NCI-H128 (cell line): ENCODE data around the gene MYLK4.

Experiments used
- DNase-seq: peaks from one replicate; lab custom pipeline; 2025; ENCODE audit not compliant: unreplicated experiment; lab: John Stamatoyannopoulos, UW

MYLK4 gene

DNA sequence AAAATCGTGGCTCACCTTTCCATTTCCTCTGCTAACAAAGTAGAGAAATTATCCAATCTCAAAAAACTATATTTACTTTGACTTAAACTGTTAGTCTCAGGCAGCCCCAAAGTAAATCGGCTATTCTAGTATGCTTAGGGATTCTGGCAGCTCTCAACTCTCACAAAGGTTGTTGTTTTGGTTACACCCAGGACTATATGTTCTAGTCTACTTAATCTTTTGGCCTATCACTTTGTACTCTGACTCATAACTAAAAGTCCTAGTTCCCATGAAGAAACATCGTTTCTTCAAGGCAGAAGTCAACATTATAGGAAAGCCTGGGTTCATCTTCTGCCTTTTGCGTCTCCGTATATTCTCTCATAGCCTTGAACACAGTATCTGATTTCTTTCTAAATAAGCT lies 42.3 kb downstream of the MYLK4 start:
- DNase-seq = no peak

DNA sequence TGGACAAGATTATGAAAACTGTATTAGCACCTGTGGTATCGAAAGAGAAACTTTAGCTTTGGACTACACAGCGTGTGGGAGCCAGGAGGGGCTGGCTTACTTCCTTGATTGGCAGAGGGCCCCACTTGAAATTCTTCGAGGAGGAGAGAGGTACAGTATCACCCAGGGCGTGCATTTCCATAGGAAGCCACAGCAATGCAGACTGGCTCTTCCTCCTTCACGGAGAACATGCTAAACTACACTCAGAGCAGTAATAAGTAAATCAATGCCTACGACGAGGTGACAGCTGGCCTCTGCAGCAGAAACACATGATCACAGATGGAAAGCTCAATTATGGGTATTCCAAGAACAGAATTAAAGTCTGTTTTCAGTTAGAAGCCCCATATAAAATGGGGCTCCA lies 44.2 kb downstream of the MYLK4 start:
- DNase-seq = no peak

DNA sequence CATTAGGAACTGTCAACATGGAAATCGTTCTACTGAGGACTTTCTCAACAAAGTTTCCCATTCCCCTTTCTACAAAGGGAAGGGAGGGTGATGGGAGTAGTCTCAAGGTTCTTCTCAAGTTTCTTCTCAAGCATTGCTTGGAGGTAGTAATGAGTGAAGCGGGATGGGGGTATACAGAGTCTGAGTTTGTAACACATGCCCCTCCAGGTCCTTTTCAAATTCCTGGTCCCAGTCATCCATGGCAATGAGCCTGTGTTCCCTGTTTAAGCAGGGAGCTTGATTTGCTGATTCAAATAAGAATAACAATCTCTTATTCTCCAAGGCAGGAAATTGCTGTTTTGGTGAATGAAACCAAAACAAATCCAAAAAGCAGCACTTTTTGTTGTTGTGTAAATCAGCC lies 45.5 kb downstream of the MYLK4 start:
- DNase-seq = no peak

DNA sequence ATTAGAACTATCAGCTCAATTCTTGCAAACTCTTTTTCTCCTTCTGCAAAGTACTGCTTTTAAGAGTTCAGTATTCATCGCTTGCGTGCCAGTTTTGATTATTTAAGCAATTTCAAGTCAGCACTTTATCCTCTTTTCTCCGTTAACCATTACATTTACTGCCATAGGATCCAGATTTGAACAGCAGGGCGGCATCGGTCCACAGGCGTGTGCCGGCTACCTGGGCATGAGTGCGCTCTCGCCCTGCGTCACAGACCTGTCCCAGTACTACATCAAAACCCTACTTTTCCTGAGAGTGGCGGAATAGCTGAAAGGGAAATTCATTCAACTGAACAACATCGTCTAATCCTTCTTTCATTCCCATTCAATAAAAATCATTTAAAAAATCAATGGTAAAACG lies 53.4 kb downstream of the MYLK4 start:
- DNase-seq = no peak

DNA sequence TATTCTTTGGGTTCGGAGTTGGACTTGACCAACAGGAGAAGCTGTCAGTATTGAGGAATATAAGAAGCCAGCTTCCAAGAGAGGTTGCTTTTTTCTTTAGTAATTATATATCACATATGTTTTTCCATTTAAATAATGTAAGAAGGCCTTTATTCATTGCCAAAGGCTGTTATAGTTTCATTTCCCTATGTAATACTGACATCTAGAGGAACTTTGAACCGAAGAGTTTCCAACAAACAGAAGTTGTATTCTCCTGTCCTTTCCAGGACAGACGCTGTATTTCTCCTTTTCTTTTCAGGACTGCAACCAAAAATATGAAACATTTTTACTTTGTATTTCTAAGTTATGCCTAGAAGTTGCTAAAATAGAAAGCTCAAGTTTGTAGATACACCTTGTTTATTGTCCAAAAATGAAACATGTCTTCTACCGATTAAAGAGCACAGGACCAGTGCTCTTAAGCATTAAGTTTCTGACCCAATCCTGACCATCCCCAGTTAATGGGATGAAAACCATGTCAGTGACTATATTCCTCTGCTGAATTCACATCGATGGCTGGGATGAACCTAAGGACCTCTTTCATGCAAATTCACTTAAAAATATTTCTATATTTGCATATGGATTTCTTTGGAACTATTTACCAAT lies 55.1 kb downstream of the MYLK4 start:
- DNase-seq = no peak

DNA sequence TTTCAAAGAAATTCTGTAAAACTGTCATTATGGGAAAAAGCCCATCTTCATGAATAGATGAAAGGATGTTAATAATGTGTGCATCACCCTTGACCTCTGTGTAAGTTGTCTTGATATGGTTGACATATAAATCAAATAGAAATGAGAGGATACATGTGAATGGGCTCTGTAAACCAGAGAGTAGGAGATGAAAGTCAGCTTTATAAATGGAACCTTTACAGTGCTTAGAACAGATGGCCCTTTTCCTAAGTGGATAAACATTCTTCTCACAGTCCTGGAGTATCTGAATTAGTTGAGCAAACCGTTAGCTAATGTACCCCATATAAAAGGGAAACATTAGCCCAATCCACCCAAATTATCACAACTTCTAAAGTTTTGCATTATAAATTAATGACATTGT lies 57.5 kb downstream of the MYLK4 start:
- DNase-seq = no peak

DNA sequence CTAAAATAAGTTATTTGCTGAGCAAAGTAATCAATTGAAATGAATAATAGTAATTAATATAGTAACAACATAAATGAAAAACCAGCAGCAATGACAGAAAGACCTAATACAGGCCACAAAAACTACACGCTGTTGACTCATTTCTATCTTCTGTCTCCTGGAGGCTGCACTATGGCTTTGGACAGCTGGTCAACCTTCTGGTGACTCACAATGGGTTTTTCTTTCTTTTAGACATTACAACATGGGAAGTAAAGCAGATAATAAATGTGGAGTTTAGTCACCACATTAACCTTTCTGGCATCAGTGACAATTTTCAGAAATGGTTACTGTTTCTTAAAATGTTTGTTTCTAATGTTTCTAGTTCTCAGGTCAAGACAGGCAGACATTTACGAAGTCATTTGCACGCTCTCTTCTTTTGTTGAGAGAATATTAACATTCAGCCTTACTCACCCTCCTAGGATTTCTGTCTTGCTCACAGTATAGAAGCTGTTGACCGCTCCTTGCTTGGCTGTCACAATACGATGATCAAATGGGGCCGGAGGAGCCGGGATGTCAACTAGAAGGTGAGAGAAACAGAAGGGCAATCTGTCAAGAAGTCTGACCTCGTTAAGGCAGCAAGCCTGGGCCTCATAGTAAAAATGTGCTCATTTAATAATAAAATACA lies 62.2 kb downstream of the MYLK4 start:
- DNase-seq = no peak

DNA sequence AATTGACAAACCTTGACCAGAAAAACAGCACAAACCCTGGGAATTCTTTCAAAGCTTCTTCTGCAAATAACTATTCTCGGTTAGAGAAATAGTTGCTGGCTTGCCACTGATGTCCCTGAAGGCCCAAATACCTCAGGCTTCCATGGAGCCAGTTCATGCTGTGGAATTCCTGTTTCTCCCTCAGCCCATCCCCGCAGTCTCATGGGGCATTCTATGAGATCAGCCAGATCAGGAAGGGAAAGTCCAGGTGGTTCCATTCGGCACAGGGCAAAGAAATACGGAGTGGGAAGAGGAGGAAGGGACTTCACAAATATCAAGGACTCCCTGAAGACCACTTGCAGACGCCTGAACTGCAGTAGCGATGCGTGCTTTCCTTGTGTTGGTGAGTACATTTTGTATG lies 63.3 kb downstream of the MYLK4 start:
- DNase-seq = no peak

DNA sequence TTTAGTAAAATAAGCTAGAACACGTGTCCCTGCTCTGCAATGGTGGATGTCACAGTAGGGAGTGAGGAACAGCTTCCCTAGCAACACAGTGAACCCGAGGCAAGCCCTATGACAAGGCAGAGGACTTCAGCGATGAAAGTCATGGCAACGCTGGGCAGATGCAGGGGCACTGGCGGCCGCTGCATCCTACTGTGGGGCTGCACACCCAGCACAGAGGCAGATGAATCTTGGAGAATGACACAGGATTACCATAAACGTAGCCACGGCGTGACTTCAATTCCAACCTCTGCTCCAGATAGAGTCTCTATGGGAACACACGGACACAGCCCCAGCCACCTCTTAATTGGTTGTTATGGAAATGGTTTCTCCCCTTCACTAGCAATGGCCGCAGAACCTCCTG lies 64.2 kb downstream of the MYLK4 start:
- no peak for DNase-seq

DNA sequence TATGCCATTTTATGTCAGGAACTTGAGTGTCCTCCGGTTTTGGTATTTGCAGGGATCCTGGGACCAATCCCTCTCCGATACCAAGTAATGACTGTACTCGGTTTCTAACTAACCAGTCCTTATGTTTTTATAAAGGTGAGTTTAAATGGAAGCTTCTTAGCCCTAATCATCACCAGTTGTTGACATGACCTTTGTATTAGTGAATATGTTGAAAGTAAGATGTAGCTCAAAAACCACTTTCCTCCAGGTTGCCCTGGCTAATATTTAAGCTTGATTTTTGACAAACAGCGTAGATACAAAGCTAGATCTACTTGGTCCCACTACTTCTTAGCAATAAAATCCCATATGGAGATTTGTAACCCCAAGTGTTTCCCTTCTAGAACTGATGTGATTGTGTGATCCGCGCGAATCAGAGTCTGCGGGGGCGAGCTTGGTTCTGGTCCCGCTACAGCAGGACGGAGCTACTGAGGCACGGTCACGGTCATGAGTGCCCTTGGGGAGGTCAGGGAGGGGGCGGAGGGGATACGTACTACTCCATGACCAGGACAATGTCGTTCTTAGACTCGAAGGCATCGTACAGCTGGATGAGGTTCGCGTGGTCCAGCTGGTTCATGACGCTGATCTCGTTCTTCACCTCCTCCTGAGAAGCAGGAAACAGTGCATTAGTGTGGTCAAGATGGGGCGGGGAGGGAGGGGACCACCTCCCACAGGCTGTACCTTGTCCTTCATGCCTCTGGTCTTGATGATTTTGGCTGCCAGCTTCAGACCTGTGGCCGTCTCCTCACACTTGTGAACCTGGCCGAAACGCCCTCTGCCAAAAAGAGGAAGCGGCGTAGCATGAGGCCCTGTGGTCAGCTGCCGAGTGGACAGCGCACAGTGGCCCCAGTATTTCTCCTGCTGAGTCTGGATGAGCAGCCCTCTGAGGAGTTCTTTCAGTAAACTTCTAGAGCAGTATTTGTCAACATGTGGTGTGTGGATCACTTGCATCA lies 65.7 kb downstream of the MYLK4 start:
- DNase-seq = no peak

DNA sequence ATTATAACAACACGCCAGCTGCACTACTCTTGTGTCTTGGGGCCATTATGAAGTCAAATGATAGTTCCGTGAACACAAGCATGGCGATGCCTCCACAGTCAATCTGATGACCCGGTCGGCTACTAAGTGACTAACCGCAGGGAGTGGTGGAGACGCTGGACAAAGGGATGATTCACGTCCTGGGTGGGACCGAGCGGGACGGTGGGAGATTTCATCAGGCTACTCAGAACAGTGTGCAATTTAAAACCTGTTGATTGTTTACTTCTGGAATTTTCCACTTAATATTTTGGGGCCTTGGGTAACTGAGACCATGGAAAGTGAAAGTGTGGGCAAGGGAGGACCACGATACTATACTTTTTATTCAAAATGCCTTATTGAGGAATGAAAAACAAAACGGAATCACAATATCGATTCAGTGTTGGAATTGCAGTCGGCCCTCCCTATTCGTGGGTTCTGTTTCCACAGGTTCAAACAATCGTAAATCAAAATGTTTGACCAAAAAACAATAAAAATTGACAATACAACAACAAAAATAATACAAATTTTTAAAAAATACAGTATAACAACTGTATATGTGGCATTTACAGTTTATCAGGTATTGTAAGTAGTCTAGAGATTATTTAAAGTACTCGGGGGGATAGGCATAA lies 66.5 kb downstream of the MYLK4 start:
- DNase-seq = no peak

DNA sequence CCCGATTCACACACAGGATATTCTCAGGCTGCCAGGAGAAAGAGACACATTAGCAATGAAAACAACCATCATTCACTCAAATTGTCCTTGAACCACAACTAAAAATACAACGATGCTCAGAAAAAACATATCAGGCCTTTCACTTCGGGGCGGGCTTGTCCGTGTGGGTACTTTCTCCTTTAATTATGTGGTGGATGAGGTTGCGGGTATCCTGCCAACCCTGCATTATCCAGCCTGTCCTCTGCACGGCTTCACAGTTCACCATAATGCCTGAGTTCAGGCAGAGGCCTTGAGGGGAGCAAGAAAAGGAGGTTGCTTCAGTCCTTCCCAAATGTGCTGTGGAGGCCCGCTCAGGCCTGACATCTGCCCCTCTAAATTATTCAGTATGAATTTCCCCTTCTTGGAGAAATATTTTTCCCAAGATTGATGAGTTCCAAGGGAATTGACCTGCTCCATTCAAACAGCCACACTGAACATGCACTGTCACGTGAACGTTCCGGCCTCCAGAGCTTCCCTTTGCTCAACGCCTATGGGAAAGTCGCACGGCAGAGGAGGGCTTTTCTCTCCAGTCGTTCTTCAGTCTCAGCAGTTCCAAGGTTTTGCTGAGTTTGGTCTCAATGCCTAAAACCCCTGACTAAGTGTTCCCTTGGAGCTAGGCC lies 70.3 kb downstream of the MYLK4 start:
- DNase-seq = no peak

DNA sequence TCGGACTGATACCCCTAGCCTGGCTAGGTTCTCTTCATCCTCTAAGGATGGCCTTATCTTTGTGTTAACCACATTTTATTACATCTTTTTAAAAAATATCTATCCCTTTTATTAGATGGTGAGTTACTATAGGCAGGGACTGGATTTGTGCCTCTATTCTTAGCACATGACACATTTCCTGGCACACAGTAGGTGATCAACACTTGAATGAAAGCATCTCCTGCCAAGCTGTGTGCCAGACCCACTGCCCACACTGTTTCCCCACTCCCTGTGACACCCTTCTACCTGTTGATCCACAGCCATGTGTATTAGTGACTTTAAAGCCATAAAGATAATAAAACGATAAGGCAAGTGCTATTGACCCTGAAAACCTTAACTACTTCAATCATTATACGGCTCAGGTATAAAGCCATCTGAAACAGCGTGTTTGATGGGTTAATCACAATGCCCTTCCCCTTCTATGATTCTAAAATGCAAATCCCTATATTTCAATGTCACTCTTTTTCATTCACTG lies 73.6 kb downstream of the MYLK4 start:
- no peak for DNase-seq

DNA sequence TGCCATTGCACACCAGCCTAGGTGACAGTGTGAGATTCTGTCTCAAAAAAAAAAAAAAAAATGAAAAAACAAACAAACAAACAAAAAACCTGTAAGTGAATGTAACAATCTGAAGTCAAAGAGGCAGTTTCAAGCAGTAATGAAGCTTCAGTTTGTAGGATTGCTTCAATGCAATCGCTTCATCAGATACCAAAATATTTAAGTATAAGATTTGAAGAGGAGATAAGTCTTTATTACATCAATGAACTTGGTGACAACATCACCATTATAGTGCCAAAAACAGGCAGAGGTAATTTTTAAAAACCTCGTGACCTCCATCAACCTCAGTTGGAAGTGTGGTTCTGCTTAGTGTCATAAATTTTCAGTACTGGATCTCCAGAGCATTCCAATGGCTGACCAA lies 74.7 kb downstream of the MYLK4 start:
- DNase-seq = no peak

DNA sequence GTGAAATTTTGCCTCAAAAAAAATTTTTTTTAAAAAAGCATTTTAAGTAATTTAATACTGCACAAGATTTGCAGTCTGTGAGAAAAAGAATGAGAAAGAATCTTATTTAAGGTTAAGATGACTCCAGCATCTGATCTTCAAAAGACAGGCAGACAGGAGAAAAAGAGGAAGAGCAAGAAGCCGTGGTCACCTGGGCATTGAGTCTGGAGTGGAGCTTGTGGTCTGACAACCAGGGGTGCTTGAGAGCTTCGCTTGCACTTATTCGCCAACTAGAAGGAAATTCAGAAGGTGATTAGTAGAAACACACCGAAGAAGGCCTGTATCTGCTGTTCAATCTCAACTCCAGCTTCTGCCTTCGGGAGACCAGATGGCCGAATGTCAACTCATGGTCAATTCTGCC lies 75.9 kb downstream of the MYLK4 start:
- DNase-seq = no peak

DNA sequence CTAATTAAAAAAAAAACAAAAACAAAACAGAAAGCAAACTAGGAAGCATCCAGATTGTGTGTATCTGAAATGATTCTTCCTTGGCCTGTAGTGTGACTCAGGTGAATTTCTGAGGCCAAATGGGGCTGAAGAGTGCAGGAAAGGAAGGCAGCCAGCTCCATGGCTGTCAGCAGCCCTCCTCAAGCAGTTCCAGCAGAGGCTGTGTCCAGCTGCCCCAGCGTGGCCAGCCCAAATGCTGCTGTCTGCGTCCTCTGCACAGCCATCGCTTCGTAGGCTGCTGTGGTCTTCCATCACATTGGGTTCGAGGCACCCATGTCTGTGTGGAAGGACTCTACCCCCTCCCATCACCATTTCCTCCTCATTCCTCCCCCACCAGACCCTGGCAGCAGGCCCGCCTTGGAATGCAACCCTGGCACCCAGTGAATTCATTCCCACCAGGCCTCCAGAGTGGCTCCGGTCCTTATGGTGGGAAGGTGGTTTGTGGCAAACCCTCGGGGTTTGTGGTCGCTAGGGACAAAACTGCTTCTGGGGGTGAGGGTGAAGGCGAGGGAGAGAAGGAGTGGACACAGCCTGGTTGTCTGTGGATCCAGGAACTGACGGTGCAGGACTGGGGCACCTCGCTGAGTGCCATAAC lies 81.5 kb downstream of the MYLK4 start:
- DNase-seq = no peak

DNA sequence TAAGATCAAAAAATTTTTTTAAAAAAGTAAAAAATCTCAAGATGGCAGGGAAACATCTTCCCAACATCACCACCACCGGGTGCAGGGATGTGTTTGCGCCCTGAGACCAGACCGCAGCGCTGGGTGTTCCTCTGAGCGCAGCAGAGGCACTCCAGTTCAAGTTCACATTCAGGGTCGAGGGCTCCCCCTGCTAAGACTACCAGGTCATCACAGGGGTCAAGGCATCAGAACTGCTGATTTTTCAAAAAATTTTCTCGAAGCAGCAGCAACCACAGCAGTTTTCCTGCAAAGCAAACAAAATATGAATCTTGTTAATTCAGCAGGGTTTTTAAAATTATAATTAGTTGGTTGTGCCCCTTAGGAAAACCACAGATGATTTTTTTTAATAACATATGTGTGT lies 83.1 kb downstream of the MYLK4 start:
- no peak for DNase-seq

DNA sequence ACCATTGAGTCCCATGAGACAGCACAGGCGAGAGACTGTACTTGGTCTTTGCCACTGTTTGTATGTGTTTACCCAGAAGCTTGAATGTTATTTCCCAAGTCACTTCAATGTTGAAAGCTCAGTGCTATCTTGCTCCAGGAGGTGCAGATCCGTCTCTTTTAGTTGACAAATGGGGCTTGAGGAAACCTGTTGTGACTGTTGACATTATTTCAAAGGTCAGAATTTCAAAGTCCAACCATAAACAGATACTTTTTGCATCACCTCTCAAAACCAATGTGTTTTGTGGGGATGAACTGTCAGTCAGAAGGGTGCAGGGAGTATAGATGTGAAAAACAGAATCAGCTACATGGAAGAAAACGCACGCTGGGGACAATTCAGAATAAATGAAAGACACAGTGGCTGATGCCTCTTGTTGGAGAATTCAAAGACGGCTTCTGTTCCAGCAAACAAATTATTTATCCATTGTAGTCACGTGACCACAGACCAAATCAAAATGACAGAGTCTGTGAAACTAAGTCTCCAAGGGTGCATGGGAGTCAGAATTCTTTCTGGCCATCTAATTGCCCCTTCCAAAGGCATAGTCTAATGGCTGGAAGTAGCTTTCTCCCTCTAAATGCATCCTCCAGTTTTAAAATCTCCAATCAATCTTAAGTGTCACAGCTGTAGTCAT lies 83.7 kb downstream of the MYLK4 start:
- DNase-seq = no peak

DNA sequence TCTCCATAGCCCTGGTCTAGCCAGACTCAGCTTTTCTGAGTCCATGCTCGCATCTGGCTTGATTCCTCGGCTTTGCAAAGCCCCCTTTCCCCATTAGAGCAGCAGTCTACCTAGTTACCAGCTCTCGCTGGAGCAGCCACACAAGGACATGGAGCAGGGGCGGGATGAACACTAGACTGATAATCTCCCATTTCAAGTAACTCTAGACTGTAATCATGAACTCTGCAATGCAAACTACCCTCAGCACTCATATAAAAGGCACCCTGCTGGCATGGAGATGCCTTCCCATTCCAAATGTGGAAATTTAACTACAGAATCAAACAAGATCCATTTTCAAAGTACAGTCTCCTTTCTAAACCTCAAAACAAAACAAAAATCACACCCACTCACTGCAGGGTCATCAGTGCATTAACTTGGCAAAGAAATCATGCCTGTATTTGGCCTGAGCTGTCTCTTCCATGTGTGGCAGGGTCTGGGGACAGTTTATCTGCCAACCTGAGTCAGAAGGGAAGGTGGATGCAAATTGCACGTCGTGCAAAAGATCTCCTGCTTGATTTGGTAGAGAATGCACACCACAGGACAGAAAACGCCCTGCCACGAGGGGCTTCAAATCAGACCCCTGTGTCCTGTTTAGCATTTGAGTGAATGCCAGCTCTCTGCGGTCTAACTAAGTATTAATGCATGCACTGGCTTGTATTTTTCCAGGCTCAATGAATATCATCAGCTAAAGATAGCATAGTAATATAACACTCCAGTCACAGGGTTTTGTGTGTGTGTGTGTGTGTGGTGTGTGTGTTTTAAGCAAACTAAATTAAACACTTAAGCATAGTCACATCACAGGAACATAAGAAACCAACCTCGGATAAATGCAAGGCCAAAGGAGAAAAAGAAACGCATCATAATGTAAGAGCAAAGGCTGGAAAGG lies 85.3 kb downstream of the MYLK4 start:
- peak; percentile 29 for DNase-seq
